ENCODE data around the gene PROX1. TPM values are rescaled to one million over a fixed set of nuclear protein-coding genes. Genes with fewer than 3 reads are reported as not detected.

The PROX1 gene
- total RNA-seq, 1 experiment from 2014 or later, result not detected

GRCh38 chr1:213940947-213941346, 46.8 kb upstream of the PROX1 start:
- Histone ChIP-seq H3K79me2 (ENCODE audit: low read depth) (no peaks in the 10 kb centered on the region), H3K36me3 (ENCODE audit: low read depth) (no peaks in the 10 kb centered on the region), H3K27me3 (ENCODE audit: insufficient read depth, low read depth) (no peaks in the 10 kb centered on the region), H3F3A (ENCODE audit: insufficient read depth, low read depth) (no peaks in the 10 kb centered on the region), H3K4me1 (replicated peaks; ENCODE audit: insufficient read depth) (no peaks in the 10 kb centered on the region), H4K20me1 (ENCODE audit: insufficient read depth) (no peaks in the 10 kb centered on the region), H3K4me2 (no peak overlapping the region), H3K27ac (no peak overlapping the region), H3K9me3 (ENCODE audit: insufficient read depth, low read depth) (no peaks in the 10 kb centered on the region), H3K4me3 (no peak overlapping the region), H2AFZ (no peak overlapping the region), H3K9me2 (ENCODE audit: insufficient read depth) (peaks cover 2% of the 10 kb centered on the region; the same call in 1 of the 2 replicates)
- intact Hi-C loops (cut with micrococcal nuclease; ENCODE audit: unreplicated experiment), result no loop called here
- ChIA-PET CTCF (no interaction called here), POLR2A (ENCODE audit: unreplicated experiment) (no interaction called here)
- TF ChIP-seq EZH2 (IDR thresholded peaks at IDR 0.05; ENCODE audit: low read depth) (no peak), CTCF (conservative IDR thresholded peaks at IDR 0.05) (no peak)
- no peak for DNase-seq
- BruUV-seq (replicated peaks), result no TSS peak

DNA sequence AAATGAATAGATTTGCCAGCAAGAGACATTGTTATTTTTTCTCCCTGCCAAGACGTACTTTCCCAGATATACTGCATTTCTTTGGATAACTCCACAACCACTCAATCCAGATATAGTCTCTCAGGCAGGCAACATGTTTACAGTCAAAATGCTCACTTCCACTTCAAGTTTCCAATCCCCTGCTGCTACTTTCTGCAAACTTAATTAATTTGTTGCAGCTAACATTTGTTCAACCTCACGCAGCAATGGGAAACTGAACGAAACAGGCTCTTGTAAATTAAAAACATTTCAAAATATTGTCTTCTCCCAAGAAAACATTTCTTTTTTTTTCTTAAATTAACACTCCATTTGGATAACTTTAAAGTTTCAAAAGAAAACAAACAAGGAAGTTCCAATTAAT, 45.7 kb upstream of the PROX1 start:
- H3F3A ChIP-seq (ENCODE audit: insufficient read depth, low read depth), result no peaks in the 10 kb centered on the region
- CTCF ChIA-PET, result no interaction called here
- no peak overlapping the region for H3K27ac ChIP-seq
- H3K36me3 ChIP-seq (ENCODE audit: low read depth), result no peaks in the 10 kb centered on the region
- TF ChIP-seq CTCF (conservative IDR thresholded peaks at IDR 0.05), result no peak
- no peak for TF ChIP-seq EZH2 (IDR thresholded peaks at IDR 0.05; ENCODE audit: low read depth)
- no peaks in the 10 kb centered on the region for H3K27me3 ChIP-seq (ENCODE audit: insufficient read depth, low read depth)
- POLR2A ChIA-PET (ENCODE audit: unreplicated experiment), result no interaction called here
- no peaks in the 10 kb centered on the region for H3K9me3 ChIP-seq (ENCODE audit: insufficient read depth, low read depth)
- no peak overlapping the region for H3K4me2 ChIP-seq
- H4K20me1 ChIP-seq (ENCODE audit: insufficient read depth), result no peaks in the 10 kb centered on the region
- intact Hi-C loops (cut with micrococcal nuclease; ENCODE audit: unreplicated experiment), result no loop called here
- no peaks in the 10 kb centered on the region for H3K4me1 ChIP-seq (replicated peaks; ENCODE audit: insufficient read depth)
- BruUV-seq (replicated peaks), result no TSS peak
- no peak overlapping the region for H3K4me3 ChIP-seq
- DNase-seq, result no peak
- H3K79me2 ChIP-seq (ENCODE audit: low read depth), result no peaks in the 10 kb centered on the region
- no peak overlapping the region for H2AFZ ChIP-seq
- H3K9me2 ChIP-seq (ENCODE audit: insufficient read depth), result peaks cover 3% of the 10 kb centered on the region; the same call in 1 of the 2 replicates

DNA sequence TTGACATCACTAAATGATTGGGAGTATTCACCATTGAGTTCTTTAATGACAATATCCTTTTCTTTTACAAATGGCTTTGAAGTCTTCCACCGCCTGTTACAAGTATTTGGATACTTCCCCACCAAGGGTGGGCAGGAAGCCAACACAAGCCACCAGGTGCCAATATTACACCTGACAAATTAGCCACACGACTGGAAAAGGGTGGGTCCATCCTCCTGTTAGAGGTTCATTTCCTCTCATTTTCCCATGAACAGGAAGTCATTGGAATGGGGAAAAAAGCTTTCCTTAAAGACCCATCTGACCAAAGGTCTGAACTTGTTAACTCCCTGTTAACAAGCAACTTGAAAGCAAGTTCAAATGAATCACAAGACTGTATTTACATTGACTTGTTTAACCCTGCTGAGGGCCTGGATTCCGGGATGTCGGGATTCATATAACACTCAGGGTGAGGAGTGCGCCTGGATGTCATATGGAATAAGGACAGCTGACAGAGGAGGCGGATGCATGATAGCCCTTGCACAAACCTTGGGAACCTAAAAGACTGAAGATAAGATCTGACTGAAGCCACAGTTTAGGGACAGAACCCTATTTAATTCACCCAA, 40.5 kb upstream of the PROX1 start:
- no peak overlapping the region for H2AFZ ChIP-seq
- no peaks in the 10 kb centered on the region for H4K20me1 ChIP-seq (ENCODE audit: insufficient read depth)
- intact Hi-C loops (cut with micrococcal nuclease; ENCODE audit: unreplicated experiment), result no loop called here
- CTCF ChIA-PET, result no interaction called here
- no peaks in the 10 kb centered on the region for H3K4me1 ChIP-seq (replicated peaks; ENCODE audit: insufficient read depth)
- no peak overlapping the region for H3K27ac ChIP-seq
- no peaks in the 10 kb centered on the region for H3F3A ChIP-seq (ENCODE audit: insufficient read depth, low read depth)
- no TSS peak for BruUV-seq (replicated peaks)
- H3K79me2 ChIP-seq (ENCODE audit: low read depth), result no peaks in the 10 kb centered on the region
- H3K36me3 ChIP-seq (ENCODE audit: low read depth), result no peaks in the 10 kb centered on the region
- H3K27me3 ChIP-seq (ENCODE audit: insufficient read depth, low read depth), result no peaks in the 10 kb centered on the region
- no peak overlapping the region for H3K4me2 ChIP-seq
- no peak for DNase-seq
- no peaks in the 10 kb centered on the region for H3K9me3 ChIP-seq (ENCODE audit: insufficient read depth, low read depth)
- TF ChIP-seq CTCF (conservative IDR thresholded peaks at IDR 0.05) (no peak), EZH2 (IDR thresholded peaks at IDR 0.05; ENCODE audit: low read depth) (no peak)
- POLR2A ChIA-PET (ENCODE audit: unreplicated experiment), result no interaction called here
- peaks cover 3% of the 10 kb centered on the region; the same call in 1 of the 2 replicates for H3K9me2 ChIP-seq (ENCODE audit: insufficient read depth)
- H3K4me3 ChIP-seq, result no peak overlapping the region
